Activated CD4-positive, alpha-beta T cell treated with anti-CD3 and anti-CD28 coated beads for 1 hour (primary cell): Measurements from ENCODE around the gene GLB1L3.
"Not testable (repeated sequence)": the region's sequence is repeated elsewhere in the genome, so short reads cannot be mapped to it uniquely, and the experiment has no call there.

Source experiments
- DNase-seq: peaks from one replicate; pipeline ENCODE4 v3.0.0-alpha.2; 2020

The GLB1L3 gene

GRCh38 chr11:134317103-134317502, 40.9 kb downstream of the GLB1L3 start:
- no peak for DNase-seq

DNA sequence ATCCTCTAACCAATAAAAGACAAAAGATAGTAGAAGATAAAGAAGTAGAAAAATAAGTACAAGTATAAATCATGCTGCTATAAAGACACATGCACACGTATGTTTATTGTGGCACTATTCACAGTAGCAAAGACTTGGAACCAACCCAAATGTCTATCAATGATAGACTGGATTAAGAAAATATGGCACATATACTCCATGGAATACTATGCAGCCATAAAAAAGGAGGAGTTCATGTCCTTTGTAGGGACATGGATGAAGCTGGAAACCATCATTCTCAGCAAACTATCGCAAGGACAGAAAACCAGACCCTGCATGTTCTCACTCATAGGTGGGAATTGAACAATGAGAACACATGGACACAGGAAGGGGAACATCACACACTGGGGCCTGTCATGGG, 45.2 kb downstream of the GLB1L3 start:
- not testable (repeated sequence) for DNase-seq

GRCh38 chr11:134322553-134322952, 46.4 kb downstream of the GLB1L3 start:
- DNase-seq, result no peak

DNA sequence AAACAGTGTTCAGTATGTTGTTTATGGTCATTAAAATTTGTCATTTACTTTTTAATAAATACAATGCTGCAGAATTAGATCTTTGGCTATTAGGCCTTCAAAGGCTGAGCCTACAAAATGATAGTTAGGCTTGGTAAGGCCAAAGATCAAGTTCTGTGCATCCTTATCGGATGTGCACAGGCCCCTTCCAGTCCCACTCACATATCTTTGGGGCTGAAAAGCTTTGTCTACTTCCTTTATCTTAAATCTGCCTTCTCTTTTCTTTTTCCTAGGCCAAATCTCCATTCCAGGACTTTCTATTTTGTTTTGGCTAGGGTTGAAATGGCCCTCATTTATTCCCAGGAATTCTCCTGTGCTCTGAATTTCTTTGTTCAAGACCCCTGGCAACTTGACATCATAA, 52.3 kb downstream of the GLB1L3 start:
- DNase-seq, result no peak

- DNase-seq, result no peak
Measured at GRCh38 chr11:134330611-134331353, 54.6 kb downstream of the GLB1L3 start.

GRCh38 chr11:134331354-134332188, 55.4 kb downstream of the GLB1L3 start, which contains the start of gene GLB1L2:
GLB1L2 (plus strand) TSS chr11:134331988; CDS start chr11:134332062, 74 bp downstream.
- peak; percentile 73 for DNase-seq

- DNase-seq, result no peak
Measured at GRCh38 chr11:134332189-134332631, 56.0 kb downstream of the GLB1L3 start.

GRCh38 chr11:134332782-134333181, 56.6 kb downstream of the GLB1L3 start:
- no peak for DNase-seq

DNA sequence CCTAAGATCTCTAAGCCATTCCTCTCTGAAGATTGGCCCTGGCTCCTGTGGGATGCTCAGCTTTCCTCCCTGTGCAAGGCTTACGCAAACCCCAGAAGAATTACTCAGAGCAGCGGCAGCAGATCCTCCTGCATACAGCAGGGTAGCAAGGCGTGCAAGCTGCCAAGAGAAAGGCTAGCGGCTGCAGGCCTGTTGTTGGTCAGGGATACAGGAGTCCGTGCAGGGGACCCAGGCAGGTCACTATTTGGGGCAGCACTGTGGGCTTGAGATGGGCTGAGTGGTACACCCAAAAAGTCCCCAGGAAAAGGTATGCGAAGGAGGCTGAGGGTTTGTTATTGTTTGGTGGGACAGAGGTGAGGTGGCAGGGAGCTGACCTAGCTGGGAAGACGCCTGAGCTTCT, 57.1 kb downstream of the GLB1L3 start:
- no peak for DNase-seq

DNA sequence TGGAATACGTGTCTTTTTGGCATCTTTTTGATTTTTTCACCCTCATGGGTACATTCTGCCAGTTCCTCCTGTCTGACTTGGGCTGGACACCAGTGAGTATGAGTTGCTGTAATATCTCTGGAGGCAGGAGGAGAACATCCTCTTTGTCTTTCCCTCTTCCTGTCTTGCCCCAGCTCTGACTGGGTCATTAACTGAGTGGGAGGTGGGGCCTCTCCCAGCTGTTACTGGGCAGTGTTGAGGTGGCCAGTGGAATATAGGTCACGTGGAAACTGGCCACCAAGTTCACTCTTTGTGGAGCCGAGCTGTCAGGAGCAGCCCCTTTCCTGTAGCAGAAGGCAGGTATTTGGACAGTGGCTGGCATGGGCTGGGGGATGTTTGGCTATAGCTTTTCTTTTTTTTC, 57.8 kb downstream of the GLB1L3 start:
- no peak for DNase-seq

GRCh38 chr11:134334796-134335571, 58.8 kb downstream of the GLB1L3 start:
- no peak for DNase-seq

DNA sequence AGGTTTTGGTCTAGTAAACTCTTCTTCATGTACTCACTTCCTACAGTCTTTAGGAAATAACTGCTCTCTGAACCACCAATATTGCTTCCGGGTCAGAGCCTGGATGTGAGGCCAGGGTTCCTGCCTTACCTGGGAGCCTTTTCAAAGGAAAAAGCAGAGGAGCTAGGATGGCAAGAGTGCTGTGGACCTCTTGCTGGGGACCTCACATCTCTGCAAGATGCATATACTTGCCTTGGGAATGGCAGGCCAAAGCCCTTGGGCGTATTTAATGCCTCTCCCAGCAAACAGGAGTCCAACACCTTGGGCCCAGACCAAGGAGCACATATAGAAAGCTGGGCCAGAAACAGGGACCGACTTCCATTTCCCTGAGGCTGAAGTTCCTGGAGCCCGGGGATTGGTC, 60.9 kb downstream of the GLB1L3 start:
- DNase-seq, result no peak

DNA sequence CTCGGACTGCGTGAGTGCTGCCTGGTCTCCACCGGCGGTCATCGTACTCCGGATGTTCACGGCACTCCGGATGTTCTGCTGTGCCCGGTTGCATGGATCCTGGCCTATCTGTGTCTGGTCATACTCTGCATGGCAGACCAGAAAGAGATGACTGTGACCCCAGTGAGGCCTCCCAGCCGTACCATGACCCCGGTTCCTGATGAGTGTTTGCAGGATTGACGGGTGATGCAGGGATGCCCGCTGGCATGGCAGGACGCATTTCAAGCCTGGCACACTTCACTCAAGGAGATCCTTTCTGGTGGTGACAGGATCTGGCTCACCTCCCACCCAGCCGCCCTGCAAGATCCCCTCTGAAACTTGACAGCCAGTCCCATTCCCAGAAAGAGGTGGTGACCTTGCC, 61.9 kb downstream of the GLB1L3 start:
- DNase-seq, result no peak

- no peak for DNase-seq
Measured at GRCh38 chr11:134338654-134339053, 62.5 kb downstream of the GLB1L3 start.

- DNase-seq, result no peak
Measured at GRCh38 chr11:134339756-134340155, 63.6 kb downstream of the GLB1L3 start.

DNA sequence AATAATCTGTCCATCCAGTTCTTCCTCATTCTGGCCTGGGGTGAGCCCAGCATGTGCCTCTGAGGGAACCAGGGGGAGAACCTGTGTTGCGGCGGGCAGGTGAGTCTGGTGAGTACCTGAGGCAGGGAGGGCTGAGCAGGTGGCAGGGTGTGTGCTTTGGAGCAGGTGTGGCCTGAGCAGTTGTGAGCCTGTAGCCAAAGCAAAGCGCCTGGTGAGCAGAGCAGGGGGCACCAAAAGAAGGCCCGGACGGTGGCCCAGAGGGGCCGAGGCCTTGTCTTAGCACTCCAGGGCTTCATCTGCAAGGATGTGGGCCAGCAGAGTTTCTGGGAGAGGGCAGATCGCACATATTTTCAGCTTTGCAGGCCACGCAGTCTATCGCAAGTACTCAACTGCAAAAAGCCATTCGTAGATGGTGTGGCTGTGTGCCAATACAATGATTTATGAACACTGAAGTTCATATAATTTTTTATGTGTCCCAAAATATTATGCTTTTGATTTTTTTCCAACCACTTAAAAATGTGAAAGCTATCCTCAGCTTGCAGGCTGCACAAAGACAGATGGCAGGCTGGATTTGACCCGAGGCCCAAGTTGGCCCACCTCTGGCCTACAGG, 64.3 kb downstream of the GLB1L3 start:
- no peak for DNase-seq

GRCh38 chr11:134341805-134342571, 65.8 kb downstream of the GLB1L3 start:
- no peak for DNase-seq

DNA sequence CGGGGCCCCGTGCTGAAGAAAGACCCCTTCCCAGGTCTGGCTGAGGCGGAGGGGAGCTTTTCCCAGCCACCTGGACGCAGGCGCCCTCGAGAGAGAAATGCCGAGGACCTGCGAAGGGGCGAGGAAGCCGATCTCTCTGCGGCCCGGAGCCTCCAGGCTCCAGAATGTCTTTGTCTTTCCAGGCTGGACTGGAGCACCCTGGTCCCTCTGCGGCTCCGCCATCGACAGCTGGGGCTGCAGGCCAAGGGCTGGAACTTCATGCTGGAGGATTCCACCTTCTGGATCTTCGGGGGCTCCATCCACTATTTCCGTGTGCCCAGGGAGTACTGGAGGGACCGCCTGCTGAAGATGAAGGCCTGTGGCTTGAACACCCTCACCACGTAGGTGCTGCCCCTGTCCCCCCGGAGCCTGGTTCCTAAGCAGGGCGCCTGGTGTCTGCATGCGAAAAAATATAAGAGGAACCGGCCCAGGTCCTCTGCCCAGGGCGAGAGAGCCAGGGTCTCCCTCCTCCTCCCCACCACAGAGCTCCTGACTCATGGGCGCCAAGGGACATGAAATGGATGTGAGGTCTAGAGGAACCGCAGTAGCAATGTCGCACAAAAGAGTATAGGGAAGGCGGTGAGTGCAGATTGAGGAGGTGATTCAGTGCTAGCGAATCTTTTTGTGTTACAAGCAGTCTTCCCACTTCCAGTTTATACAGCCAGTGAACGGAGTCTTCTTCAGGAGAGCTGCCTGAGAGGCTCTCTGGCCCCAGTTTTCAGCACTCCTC, 66.6 kb downstream of the GLB1L3 start:
- no peak for DNase-seq

DNA sequence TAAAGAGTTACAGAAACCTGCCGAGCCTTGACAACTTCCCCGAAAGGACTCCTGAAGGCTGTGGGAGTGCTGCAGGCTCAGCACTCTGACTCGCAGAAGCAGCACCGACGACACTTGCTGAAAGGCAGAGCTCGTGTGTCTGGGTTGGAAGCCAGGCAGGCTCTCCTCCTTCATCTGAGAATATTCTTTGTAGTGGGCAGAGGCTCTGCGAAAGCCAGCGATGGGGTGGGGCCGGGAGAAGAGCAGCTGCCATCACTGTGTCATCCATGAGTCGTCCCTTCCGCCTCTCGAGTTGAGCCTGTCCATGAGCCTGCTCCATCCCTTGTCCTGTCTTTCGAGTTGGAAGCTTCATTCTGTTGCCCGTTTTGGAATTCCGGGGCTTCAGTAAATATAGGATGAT, 67.5 kb downstream of the GLB1L3 start:
- no peak for DNase-seq

- not testable (repeated sequence) for DNase-seq
Measured at GRCh38 chr11:134344497-134345236, 68.5 kb downstream of the GLB1L3 start.

- DNase-seq, result no peak
Measured at GRCh38 chr11:134345237-134345550, 69.0 kb downstream of the GLB1L3 start.
